Mononuclear cell (primary cell): ENCODE measurements around the gene S1PR3. TPM values are rescaled to one million over a fixed set of nuclear protein-coding genes. Genes with fewer than 3 reads are reported as not detected.

Experiments
- H3K27me3 ChIP-seq: 2 replicates; pipeline ENCODE4 v1.6.0; 2011; ENCODE audit warnings: low read length, control low read depth; ENCODE audit not compliant: insufficient read depth
- H3K4me1 ChIP-seq: 2 replicates; pipeline ENCODE4 v1.5.1; 2011; ENCODE audit warnings: mild to moderate bottlenecking, low read length, control low read depth; ENCODE audit not compliant: insufficient read depth
- H3K4me3 ChIP-seq: 2 replicates; pipeline ENCODE4 v1.5.1; 2011; ENCODE audit warnings: mild to moderate bottlenecking, low read length, moderate library complexity
- H3K9me3 ChIP-seq: 2 replicates; pipeline ENCODE4 v1.5.1; 2011; ENCODE audit warnings: low read depth, mild to moderate bottlenecking, control low read depth, low read length
- total RNA-seq: library from RNA; depleted of rRNA; stranded (reverse); fragments of >200 nt; gene quantifications from one replicate; pipeline ENCODE4 v1.2.3, GENCODE V29; 2012

The S1PR3 gene
- total RNA-seq, 1 donor: 7.8 TPM

GRCh38 chr9:89042984-89043383 lies 51.7 kb downstream of the S1PR3 start:
- Histone ChIP-seq H3K27me3 (no peaks in the 10 kb centered on the region), H3K4me1 (no peaks in the 10 kb centered on the region), H3K4me3 (no peak overlapping the region), H3K9me3 (no peaks in the 10 kb centered on the region)

DNA sequence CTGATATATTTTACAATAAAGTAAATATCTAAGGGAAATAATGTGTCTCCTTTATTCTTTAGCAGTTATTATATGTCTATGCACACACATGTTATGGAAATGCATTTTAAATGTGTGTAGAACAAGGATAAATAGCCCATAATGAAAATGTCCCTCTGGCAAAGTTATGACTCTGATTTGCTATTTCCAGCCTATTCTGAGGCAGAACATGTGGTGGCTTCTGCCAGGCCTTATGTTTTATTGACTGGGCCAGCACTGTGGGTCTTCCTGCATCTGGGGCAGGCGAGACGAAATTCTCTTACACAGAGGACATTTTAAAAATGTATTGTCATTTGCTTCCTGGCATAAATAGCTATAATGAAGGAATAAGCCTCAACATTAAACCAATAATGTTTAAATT lies 52.8 kb downstream of the S1PR3 start:
- no peaks in the 10 kb centered on the region for H3K27me3 ChIP-seq
- H3K9me3 ChIP-seq: no peaks in the 10 kb centered on the region
- H3K4me3 ChIP-seq: no peak overlapping the region
- no peaks in the 10 kb centered on the region for H3K4me1 ChIP-seq

DNA sequence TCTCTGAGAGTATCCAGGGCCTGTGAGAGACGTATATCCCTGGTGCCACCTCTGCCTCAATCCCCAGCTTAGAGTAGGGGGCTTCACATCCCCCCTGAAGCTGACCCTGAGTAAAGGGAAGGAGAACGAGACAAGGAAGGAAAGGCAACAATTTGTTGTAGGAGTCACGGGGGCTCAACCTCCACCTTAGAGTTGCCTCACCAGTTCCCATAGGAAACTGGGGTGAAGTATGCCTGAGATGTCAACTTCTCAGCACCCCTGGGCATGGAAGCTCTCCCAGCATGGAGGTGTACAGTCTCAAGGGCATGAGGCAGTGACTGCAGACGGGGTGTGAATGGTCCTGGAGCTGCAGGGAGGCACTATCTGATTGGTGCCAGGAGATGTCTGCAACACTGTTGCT lies 53.6 kb downstream of the S1PR3 start:
- Histone ChIP-seq H3K27me3 (no peaks in the 10 kb centered on the region), H3K4me3 (no peak overlapping the region), H3K9me3 (no peaks in the 10 kb centered on the region), H3K4me1 (no peaks in the 10 kb centered on the region)

DNA sequence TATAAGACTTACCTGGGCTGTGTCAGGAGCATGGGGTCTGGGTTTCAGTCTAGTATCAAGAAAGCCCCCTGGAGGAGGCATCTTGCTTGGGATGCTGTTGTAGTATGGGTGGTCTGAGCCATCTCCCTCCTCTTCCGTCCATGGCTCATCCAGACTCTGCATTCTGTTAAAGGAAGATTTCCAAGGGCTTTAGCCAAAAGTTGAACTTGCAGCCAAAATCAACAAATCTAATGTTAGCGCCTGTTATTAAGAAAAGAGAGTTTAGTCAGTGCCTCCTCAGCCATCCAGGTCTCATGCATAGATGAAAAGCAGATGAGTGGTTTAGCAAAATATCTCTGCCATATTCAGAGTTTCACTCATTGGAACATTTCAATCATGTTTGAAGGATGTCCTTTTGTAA lies 55.6 kb downstream of the S1PR3 start:
- no peaks in the 10 kb centered on the region for H3K4me1 ChIP-seq
- no peaks in the 10 kb centered on the region for H3K9me3 ChIP-seq
- no peak overlapping the region for H3K4me3 ChIP-seq
- H3K27me3 ChIP-seq: peaks cover 2% of the 10 kb centered on the region

DNA sequence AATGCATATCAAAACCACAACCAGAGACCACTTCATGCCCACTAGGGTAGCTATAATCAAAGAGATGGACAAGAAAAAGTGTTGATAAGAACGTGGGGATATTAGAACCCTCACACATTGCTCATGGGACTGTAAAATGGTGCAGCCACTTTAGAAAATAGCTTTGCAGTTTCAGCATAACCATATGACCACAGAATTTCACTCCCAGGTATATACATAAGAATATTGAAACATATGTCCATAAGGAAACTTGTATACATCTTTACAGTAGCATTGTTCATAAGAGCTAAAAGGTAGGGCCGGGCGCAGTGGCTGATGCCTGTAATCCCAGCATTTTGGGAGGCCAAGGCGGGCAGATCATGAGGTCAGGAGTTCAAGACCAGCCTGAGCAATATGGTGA lies 56.4 kb downstream of the S1PR3 start:
- no peak overlapping the region for H3K4me3 ChIP-seq
- H3K27me3 ChIP-seq: peaks cover 2% of the 10 kb centered on the region
- no peaks in the 10 kb centered on the region for H3K4me1 ChIP-seq
- H3K9me3 ChIP-seq: no peaks in the 10 kb centered on the region

GRCh38 chr9:89048616-89049015 lies 57.3 kb downstream of the S1PR3 start:
- no peaks in the 10 kb centered on the region for H3K4me1 ChIP-seq
- no peak overlapping the region for H3K4me3 ChIP-seq
- no peaks in the 10 kb centered on the region for H3K9me3 ChIP-seq
- peaks cover 2% of the 10 kb centered on the region for H3K27me3 ChIP-seq

- H3K9me3 ChIP-seq: no peaks in the 10 kb centered on the region
- no peak overlapping the region for H3K4me3 ChIP-seq
- H3K27me3 ChIP-seq: peaks cover 2% of the 10 kb centered on the region
- H3K4me1 ChIP-seq: no peaks in the 10 kb centered on the region
Measured at GRCh38 chr9:89049646-89050045, 58.4 kb downstream of the S1PR3 start.

DNA sequence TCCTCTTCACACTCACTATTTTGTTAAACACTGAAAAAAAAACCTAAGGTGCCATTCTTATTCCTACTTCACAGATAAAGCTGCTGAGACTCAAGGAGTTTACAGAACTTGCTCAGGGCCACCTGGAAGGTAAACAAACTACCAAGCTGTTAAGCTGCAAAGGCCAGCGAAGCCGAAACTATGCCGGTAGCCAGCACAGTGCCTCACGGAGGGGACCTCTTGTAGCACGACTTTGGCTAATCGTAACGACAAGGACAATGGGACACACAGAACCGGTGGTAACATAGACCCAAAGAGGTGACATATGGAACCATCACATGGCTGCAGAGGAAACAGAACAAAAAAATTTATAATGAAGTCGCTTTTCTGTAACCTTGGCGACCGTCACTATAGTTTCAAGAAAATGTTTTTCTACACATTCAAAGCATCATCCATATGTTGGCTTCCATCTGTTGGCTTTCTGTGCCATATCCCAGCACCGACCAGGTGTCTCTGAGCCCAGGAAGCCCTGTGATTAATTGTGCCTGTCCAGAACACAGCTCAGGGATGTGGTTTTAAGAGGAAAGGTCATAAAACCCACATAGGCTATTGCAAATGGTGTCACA lies 60.3 kb downstream of the S1PR3 start:
- H3K9me3 ChIP-seq: no peaks in the 10 kb centered on the region
- H3K4me1 ChIP-seq: no peaks in the 10 kb centered on the region
- no peak overlapping the region for H3K4me3 ChIP-seq
- H3K27me3 ChIP-seq: peaks cover 2% of the 10 kb centered on the region

GRCh38 chr9:89052470-89053097 lies 61.3 kb downstream of the S1PR3 start:
- Histone ChIP-seq H3K9me3 (no peaks in the 10 kb centered on the region), H3K4me1 (no peaks in the 10 kb centered on the region), H3K27me3 (peaks cover 2% of the 10 kb centered on the region), H3K4me3 (no peak overlapping the region)

- H3K9me3 ChIP-seq: no peaks in the 10 kb centered on the region
- H3K4me3 ChIP-seq: no peak overlapping the region
- peaks cover 2% of the 10 kb centered on the region for H3K27me3 ChIP-seq
- H3K4me1 ChIP-seq: no peaks in the 10 kb centered on the region
Measured at GRCh38 chr9:89053301-89053700, 62.0 kb downstream of the S1PR3 start.

Other genes with a start within 250 kb of the S1PR3 start
- under 0.01 TPM for gene SHC3, start 187.3 kb downstream of the S1PR3 start, total RNA-seq